Loucy (cell line): Measurements from ENCODE around the gene PCYT2.

Experiments used
- H2AFZ ChIP-seq: fragments of 200-600 bp; sonication (generic); 2 replicates; pipeline ENCODE4 v1.6.0; 2016; ENCODE audit warnings: antibody characterized with exemption, mild to moderate bottlenecking, low read length, moderate library complexity
- H3F3A ChIP-seq: fragments of 200-600 bp; 2 replicates; pipeline ENCODE4 v1.6.0; 2016; ENCODE audit warnings: antibody characterized with exemption, low read depth, mild to moderate bottlenecking
- H3K27me3 ChIP-seq: fragments of 200-600 bp; sonication (generic); 2 replicates; pipeline ENCODE4 v1.6.1; 2014; ENCODE audit warnings: low read length, mild to moderate bottlenecking; ENCODE audit not compliant: insufficient read depth, poor library complexity, severe bottlenecking
- H3K36me3 ChIP-seq: fragments of 200-600 bp; sonication (generic); 2 replicates; pipeline ENCODE4 v1.6.1; 2016; ENCODE audit warnings: low read length; ENCODE audit not compliant: insufficient read depth
- H3K4me1 ChIP-seq: fragments of 200-600 bp; sonication (generic); 2 replicates; pipeline ENCODE4 v1.5.1; 2014; ENCODE audit warnings: low read length, mild to moderate bottlenecking; ENCODE audit not compliant: insufficient read depth, poor library complexity, severe bottlenecking
- H3K4me2 ChIP-seq: fragments of 200-600 bp; sonication (generic); 2 replicates; pipeline ENCODE4 v1.6.0; 2014; ENCODE audit warnings: antibody characterized with exemption, low read length, low read depth, mild to moderate bottlenecking; ENCODE audit not compliant: poor library complexity, severe bottlenecking
- H3K4me3 ChIP-seq: fragments of 200-600 bp; sonication (generic); 2 replicates; pipeline ENCODE4 v1.5.1; 2014; ENCODE audit warnings: low read length, mild to moderate bottlenecking, mixed read lengths; ENCODE audit not compliant: poor library complexity, severe bottlenecking
- H3K79me2 ChIP-seq: fragments of 200-600 bp; sonication (generic); 2 replicates; pipeline ENCODE4 v1.6.1; 2014; ENCODE audit warnings: low read length; ENCODE audit not compliant: insufficient read depth
- H3K9ac ChIP-seq: fragments of 200-600 bp; sonication (generic); 2 replicates; pipeline ENCODE4 v1.6.0; 2014; ENCODE audit warnings: mild to moderate bottlenecking, low read depth, low read length, moderate library complexity; ENCODE audit not compliant: poor library complexity, severe bottlenecking
- H3K9me2 ChIP-seq: fragments of 200-600 bp; sonication (generic); replicated peaks from 2 replicates; pipeline ENCODE4 v1.6.1; 2016; ENCODE audit warnings: low read depth, low read length, mixed read lengths
- H3K9me3 ChIP-seq: fragments of 200-600 bp; sonication (generic); 2 replicates; pipeline ENCODE4 v1.6.1; 2014; ENCODE audit warnings: mild to moderate bottlenecking, antibody characterized with exemption, low read length, low read depth; ENCODE audit not compliant: insufficient read depth
- H4K20me1 ChIP-seq: fragments of 200-600 bp; sonication (generic); 2 replicates; pipeline ENCODE4 v1.6.0; 2014; ENCODE audit warnings: antibody characterized with exemption, low read length, mild to moderate bottlenecking; ENCODE audit not compliant: insufficient read depth, poor library complexity, severe bottlenecking
- EZH2phosphoT487 ChIP-seq: fragments of 200-600 bp; IDR thresholded peaks from 2 replicates; pipeline ENCODE4 v1.6.1; 2018; ENCODE audit warnings: antibody characterized with exemption, mild to moderate bottlenecking, moderate library complexity, borderline replicate concordance
- TF ChIP-seq, protein P1 (sequence below): fragments of 200-600 bp; sonication (generic); conservative IDR thresholded peaks from 2 replicates; pipeline ENCODE4 v1.5.1; 2014; ENCODE audit warnings: mild to moderate bottlenecking, antibody characterized with exemption, low read length

PCYT2 gene

DNA sequence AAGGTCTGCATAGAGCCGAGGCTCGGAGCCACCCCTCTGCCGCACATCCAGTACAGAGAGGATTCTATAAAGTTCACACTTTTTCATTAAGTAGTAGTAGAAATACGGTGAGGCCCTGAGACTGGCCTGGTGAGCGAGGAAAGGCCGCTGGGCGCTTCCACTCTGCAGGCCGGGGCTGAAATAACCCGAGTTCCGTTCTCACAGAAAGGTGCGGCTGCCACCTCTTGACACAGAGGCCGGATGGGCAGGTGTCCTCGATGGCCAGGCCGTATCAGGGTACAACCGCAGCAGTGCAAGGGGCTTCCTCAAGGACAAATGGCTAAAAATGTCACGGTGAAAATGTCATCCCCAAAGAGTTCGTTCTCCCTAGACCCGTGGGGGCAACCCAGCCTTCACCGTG is 770 bp upstream of the PCYT2 start:
- Histone ChIP-seq H3K4me1 (peaks cover 19% of the 10 kb centered on the region), H3K9me2 (no peaks in the 10 kb centered on the region), H2AFZ (no peak overlapping the region), H4K20me1 (peaks cover 32% of the 10 kb centered on the region), H3K4me2 (no peak overlapping the region), H3K27me3 (no peaks in the 10 kb centered on the region), H3K9ac (no peak overlapping the region), H3K79me2 (peaks cover 44% of the 10 kb centered on the region), H3K9me3 (no peaks in the 10 kb centered on the region), H3F3A (no peaks in the 10 kb centered on the region), H3K4me3 (peak overlapping the region; percentile 54), H3K36me3 (peaks cover 25% of the 10 kb centered on the region; the same call in 1 of the 2 replicates)
- TF ChIP-seq EZH2phosphoT487 = no peak
- TF ChIP-seq, protein P1, sequence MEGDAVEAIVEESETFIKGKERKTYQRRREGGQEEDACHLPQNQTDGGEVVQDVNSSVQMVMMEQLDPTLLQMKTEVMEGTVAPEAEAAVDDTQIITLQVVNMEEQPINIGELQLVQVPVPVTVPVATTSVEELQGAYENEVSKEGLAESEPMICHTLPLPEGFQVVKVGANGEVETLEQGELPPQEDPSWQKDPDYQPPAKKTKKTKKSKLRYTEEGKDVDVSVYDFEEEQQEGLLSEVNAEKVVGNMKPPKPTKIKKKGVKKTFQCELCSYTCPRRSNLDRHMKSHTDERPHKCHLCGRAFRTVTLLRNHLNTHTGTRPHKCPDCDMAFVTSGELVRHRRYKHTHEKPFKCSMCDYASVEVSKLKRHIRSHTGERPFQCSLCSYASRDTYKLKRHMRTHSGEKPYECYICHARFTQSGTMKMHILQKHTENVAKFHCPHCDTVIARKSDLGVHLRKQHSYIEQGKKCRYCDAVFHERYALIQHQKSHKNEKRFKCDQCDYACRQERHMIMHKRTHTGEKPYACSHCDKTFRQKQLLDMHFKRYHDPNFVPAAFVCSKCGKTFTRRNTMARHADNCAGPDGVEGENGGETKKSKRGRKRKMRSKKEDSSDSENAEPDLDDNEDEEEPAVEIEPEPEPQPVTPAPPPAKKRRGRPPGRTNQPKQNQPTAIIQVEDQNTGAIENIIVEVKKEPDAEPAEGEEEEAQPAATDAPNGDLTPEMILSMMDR = no peak

DNA sequence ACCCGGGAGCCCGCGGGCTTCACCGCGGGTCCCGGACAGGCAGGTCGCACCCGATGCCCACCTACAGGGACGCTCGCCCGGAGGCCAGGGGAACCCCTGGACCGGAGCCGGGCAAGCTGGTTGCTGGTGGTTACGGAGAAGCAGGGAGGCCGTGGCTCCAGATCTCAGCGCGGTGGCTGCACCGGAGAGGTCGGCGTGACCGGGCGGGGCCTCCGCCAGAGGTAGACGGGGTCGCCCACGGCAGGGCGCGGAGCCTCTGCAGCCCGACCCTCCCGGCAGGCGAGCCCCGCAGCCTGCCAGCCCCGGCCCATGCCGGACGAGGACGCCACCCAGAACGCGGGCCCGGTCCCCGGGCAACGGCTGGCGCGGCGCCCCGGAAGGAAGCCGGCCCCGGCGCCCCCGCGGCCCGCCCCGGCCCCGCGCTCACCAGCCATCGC is 341 bp downstream of the PCYT2 start:
- H3K9ac ChIP-seq = peak overlapping the region; percentile 88
- H2AFZ ChIP-seq = peak overlapping the region; percentile 68; the same call in 1 of the 2 replicates

DNA sequence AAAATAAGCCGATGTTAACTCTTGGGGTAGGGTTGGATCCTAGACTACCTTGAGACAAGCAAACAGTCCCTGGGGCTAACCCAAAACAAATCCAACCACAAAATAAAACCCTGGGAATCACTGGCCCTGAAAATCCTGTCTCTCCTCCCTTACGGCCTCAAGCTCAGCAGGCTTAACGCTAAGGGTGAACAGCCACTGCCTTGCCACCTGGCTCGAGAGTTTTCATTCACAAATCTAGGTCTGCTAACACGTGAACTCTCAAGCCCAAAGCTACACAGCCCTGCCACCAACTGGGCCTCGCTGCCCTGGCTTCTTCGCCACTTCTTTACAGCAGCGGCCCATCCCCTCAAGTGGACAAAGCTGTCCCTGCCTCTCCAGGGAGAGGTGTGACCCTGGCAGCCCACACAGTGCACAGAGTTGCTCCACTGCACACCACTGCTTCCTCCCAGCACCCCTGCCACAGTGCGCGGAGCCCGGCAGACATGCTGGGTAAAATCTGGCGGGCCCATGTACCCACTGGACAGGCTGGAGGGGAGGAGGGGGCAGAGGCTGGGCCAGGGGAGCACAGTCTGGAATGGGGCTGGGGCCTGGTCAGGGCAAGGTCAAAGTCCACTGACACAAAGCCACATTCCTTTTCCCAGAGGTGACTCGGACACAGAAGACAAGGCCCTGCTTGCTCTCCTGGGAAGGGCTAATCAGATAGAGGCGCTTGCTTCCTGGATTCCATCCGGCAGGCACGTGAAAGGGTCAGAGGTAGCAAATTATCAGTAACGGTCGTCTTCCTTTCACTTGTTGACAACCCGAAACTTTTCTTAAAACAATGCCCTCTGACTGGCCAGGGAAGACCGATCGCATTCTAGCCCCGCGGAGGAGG is 996 bp downstream of the PCYT2 start:
- H3K9me3 ChIP-seq = no peaks in the 10 kb centered on the region
- TF ChIP-seq, protein P1 = no peak
- no peaks in the 10 kb centered on the region for H3F3A ChIP-seq
- H3K79me2 ChIP-seq = peaks cover 26% of the 10 kb centered on the region
- H3K9me2 ChIP-seq = no peaks in the 10 kb centered on the region
- peaks cover 19% of the 10 kb centered on the region for H4K20me1 ChIP-seq
- H2AFZ ChIP-seq = peak overlapping the region; percentile 68; the same call in 1 of the 2 replicates
- H3K4me2 ChIP-seq = peak overlapping the region; percentile 91
- H3K4me1 ChIP-seq = peaks cover 14% of the 10 kb centered on the region
- H3K4me3 ChIP-seq = peak overlapping the region; percentile 87
- H3K27me3 ChIP-seq = no peaks in the 10 kb centered on the region
- peaks cover 23% of the 10 kb centered on the region; the same call in 1 of the 2 replicates for H3K36me3 ChIP-seq
- peak overlapping the region; percentile 88 for H3K9ac ChIP-seq

More for the DNA sequence above, 341 bp downstream of the PCYT2 start:
- Histone ChIP-seq H3K4me1 (peaks cover 14% of the 10 kb centered on the region), H3F3A (no peaks in the 10 kb centered on the region), H3K36me3 (peaks cover 25% of the 10 kb centered on the region; the same call in 1 of the 2 replicates), H3K27me3 (no peaks in the 10 kb centered on the region), H3K79me2 (peaks cover 33% of the 10 kb centered on the region), H3K9me3 (no peaks in the 10 kb centered on the region), H3K9me2 (no peaks in the 10 kb centered on the region), H4K20me1 (peaks cover 26% of the 10 kb centered on the region), H3K4me2 (peak overlapping the region; percentile 91), H3K4me3 (peak overlapping the region; percentile 87)
- TF ChIP-seq EZH2phosphoT487 = no peak
- TF ChIP-seq, protein P1 = no peak
